ENCODE measurements around the gene TMEM231. TPM values are rescaled to one million over a fixed set of nuclear protein-coding genes. Genes with fewer than 3 reads are reported as not detected.

Gene TMEM231
- total and polyA plus RNA-seq, 7 experiments from 2014 or later = 1.3 to 3.9 (median 2.7) TPM

Other genes starting within 250 kb of the TMEM231 start
- 10 to 100 TPM; 34.9 to 41.4 (median 39.4) TPM for gene CFDP1, start 122.7 kb downstream of the TMEM231 start, total RNA-seq
- gene CFDP1, start 122.7 kb downstream of the TMEM231 start, polyA plus RNA-seq = 10 to 100 TPM; 36.6 to 42.1 TPM
- 10 to 100 TPM; 31.0 to 50.9 (median 46.6) TPM for gene TMEM170A, start 91.6 kb downstream of the TMEM231 start, total RNA-seq
- 10 to 100 TPM; 33.4 to 34.7 TPM for gene TMEM170A, start 91.6 kb downstream of the TMEM231 start, polyA plus RNA-seq
- gene CHST6, start 60.8 kb downstream of the TMEM231 start, total RNA-seq = under 1 TPM in 3 of 5 experiments, not detected in 2; 0.05 to 0.14 (median 0.11) TPM
- not detected for gene CHST6, start 60.8 kb downstream of the TMEM231 start, polyA plus RNA-seq
- gene CHST5, start 20.1 kb downstream of the TMEM231 start, total RNA-seq = not detected
- not detected for gene CHST5, start 20.1 kb downstream of the TMEM231 start, polyA plus RNA-seq
- 10 to 100 TPM; 57.9 to 81.2 (median 75.6) TPM for gene GABARAPL2, start 10.1 kb upstream of the TMEM231 start, total RNA-seq
- 100 to 1,000 TPM; 187 to 293 TPM for gene GABARAPL2, start 10.1 kb upstream of the TMEM231 start, polyA plus RNA-seq
- 10 to 100 TPM; 41.3 to 69.4 (median 63.6) TPM for gene ADAT1, start 67.0 kb upstream of the TMEM231 start, total RNA-seq
- 10 to 100 TPM; 35.6 to 36.1 TPM for gene ADAT1, start 67.0 kb upstream of the TMEM231 start, polyA plus RNA-seq
- gene KARS1, start 91.4 kb upstream of the TMEM231 start, total RNA-seq = 100 to 1,000 TPM; 118 to 216 (median 123) TPM
- gene KARS1, start 91.4 kb upstream of the TMEM231 start, polyA plus RNA-seq = 100 to 1,000 TPM; 208 to 216 TPM
- gene TERF2IP, start 91.5 kb upstream of the TMEM231 start, total RNA-seq = 10 to 100 TPM; 70.8 to 90.4 (median 88.7) TPM
- gene TERF2IP, start 91.5 kb upstream of the TMEM231 start, polyA plus RNA-seq = 100 to 1,000 TPM; 105 to 168 TPM
- gene CPHXL2, start 120.8 kb upstream of the TMEM231 start, total RNA-seq = not detected
- not detected for gene CPHXL2, start 120.8 kb upstream of the TMEM231 start, polyA plus RNA-seq
- gene DUXB, start 145.2 kb upstream of the TMEM231 start, total RNA-seq = not detected
- not detected for gene DUXB, start 145.2 kb upstream of the TMEM231 start, polyA plus RNA-seq
- not detected for gene CPHXL, start 170.2 kb upstream of the TMEM231 start, total RNA-seq
- gene CPHXL, start 170.2 kb upstream of the TMEM231 start, polyA plus RNA-seq = not detected